SK-N-SH (cell line): ENCODE results near the gene F2R. TPM values are rescaled to one million over a fixed set of nuclear protein-coding genes. Genes with fewer than 3 reads are reported as not detected.
A peak's percentile ranks its signal among the peaks of the same experiment; 100 is the strongest.

Source experiments
- CTCF ChIA-PET: fragments of 300-600, 350-600 bp; formaldehyde crosslinking; extraction: SDS; loops from one replicate; lab custom pipeline; 2021; lab: Yijun Ruan, JAX
- POLR2A ChIA-PET: fragments of 350-600 bp; sonication (Branson Sonifier 250); formaldehyde crosslinking; extraction: SDS; loops from one replicate; lab custom pipeline; 2020; ENCODE audit warnings: antibody characterized with exemption, inconsistent platforms; lab: Yijun Ruan, JAX
- DNase-seq: peaks from one replicate; pipeline ENCODE4 v3.0.0; 2012
- H2AFZ ChIP-seq: fragments of 200-600 bp; sonication (generic); 2 replicates; pipeline ENCODE4 v1.8.1; 2016; ENCODE audit warnings: antibody characterized with exemption, mild to moderate bottlenecking, low read depth
- H3F3A ChIP-seq: fragments of 200-600 bp; sonication (generic); replicated peaks from 2 replicates; pipeline ENCODE3; 2016; ENCODE audit warnings: antibody characterized with exemption, mild to moderate bottlenecking; ENCODE audit not compliant: insufficient read depth
- H3K27ac ChIP-seq, 2 experiments: fragments of 200-500 bp in 1 of 2; fragments of 200-600 bp in 1 of 2; sonication (Bioruptor generic) in 1 of 2; sonication (generic), shearing (Covaris generic) in 1 of 2; 2 replicates each; pipeline versions ENCODE4 v1.5.1 to v1.6.1; 2014 to 2016; ENCODE audit warnings: low read depth in 2 of 2, inconsistent platforms in 1 of 2, low read length in 1 of 2, mild to moderate bottlenecking in 1 of 2, mixed read lengths in 1 of 2
- H3K27me3 ChIP-seq: fragments of 200-600 bp; sonication (generic), shearing (Covaris generic); 2 replicates; pipeline ENCODE4 v1.6.1; 2016; ENCODE audit warnings: mixed run types; ENCODE audit not compliant: insufficient read depth
- H3K36me3 ChIP-seq, 2 experiments: fragments of 200-500 bp in 1 of 2; fragments of 200-600 bp in 1 of 2; sonication (Bioruptor generic) in 1 of 2; sonication (generic) in 1 of 2; replicated peaks in 1 of 2; 2 replicates each; pipeline versions ENCODE3 to v1.5.1; 2014 to 2016; ENCODE audit warnings: low read length in 1 of 2, mild to moderate bottlenecking in 1 of 2; ENCODE audit not compliant: insufficient read depth in 2 of 2, control insufficient read depth in 1 of 2
- H3K4me1 ChIP-seq, 2 experiments: fragments of 200-500 bp in 1 of 2; fragments of 200-600 bp in 1 of 2; sonication (Bioruptor generic) in 1 of 2; sonication (generic), shearing (Covaris generic) in 1 of 2; 2 replicates each; pipeline versions ENCODE4 v1.5.1 to v1.6.1; 2014 to 2016; ENCODE audit warnings: low read depth in 1 of 2, low read length in 1 of 2, mixed run types in 1 of 2; ENCODE audit not compliant: insufficient read depth in 2 of 2, control insufficient read depth in 1 of 2
- H3K4me2 ChIP-seq: fragments of 200-600 bp; sonication (generic), shearing (Covaris generic); 2 replicates; pipeline ENCODE4 v1.6.1; 2017; ENCODE audit warnings: mixed run types
- H3K4me3 ChIP-seq, 2 experiments: fragments of 200-500 bp in 1 of 2; fragments of 200-600 bp in 1 of 2; sonication (Bioruptor generic) in 1 of 2; sonication (generic), shearing (Covaris generic) in 1 of 2; 2 replicates each; pipeline versions ENCODE4 v1.5.1 to v1.8.1; 2014 to 2016; ENCODE audit warnings: low read depth in 2 of 2, inconsistent platforms in 1 of 2, low read length in 1 of 2, mild to moderate bottlenecking in 1 of 2, mixed read lengths in 1 of 2, moderate library complexity in 1 of 2
- H3K79me2 ChIP-seq: fragments of 200-600 bp; sonication (generic); 2 replicates; pipeline ENCODE4 v1.8.1; 2017; ENCODE audit warnings: mild to moderate bottlenecking; ENCODE audit not compliant: insufficient read depth
- H3K9ac ChIP-seq: fragments of 200-600 bp; sonication (generic); 2 replicates; pipeline ENCODE4 v1.6.1; 2017; ENCODE audit warnings: mixed run types
- H3K9me2 ChIP-seq: fragments of 200-600 bp; sonication (generic); 2 replicates; pipeline ENCODE4 v1.6.1; 2017; ENCODE audit warnings: mixed run types
- H3K9me3 ChIP-seq: fragments of 200-600 bp; sonication (generic); 2 replicates; pipeline ENCODE4 v1.6.1; 2017; ENCODE audit warnings: mixed run types, mild to moderate bottlenecking, moderate library complexity
- H4K20me1 ChIP-seq: fragments of 200-600 bp; sonication (generic); 2 replicates; pipeline ENCODE4 v1.6.1; 2017; ENCODE audit warnings: mild to moderate bottlenecking, mixed run types; ENCODE audit not compliant: insufficient read depth
- CHD2 ChIP-seq: fragments of 150-350 bp; IDR thresholded peaks from 2 replicates; pipeline ENCODE4 v1.6.1; 2018; ENCODE audit warnings: low read length; ENCODE audit not compliant: partially characterized antibody
- CTCF ChIP-seq: fragments of 200-600 bp; sonication (generic); IDR thresholded peaks from 2 replicates; pipeline ENCODE4 v1.6.1; 2017; ENCODE audit warnings: antibody characterized with exemption, mild to moderate bottlenecking, moderate library complexity
- ELF1 ChIP-seq: IDR thresholded peaks from 2 replicates; pipeline ENCODE4 v1.4.0; 2012
- EP300 ChIP-seq, 2 experiments: IDR thresholded peaks; 2 replicates each; pipeline versions ENCODE4 v1.4.0 to v1.6.1; 2012; ENCODE audit warnings: borderline replicate concordance in 1 of 2, low read depth in 1 of 2, low read length in 1 of 2
- EZH2phosphoT487 ChIP-seq: fragments of 200-600 bp; sonication (generic); IDR thresholded peaks from 2 replicates; pipeline ENCODE4 v1.6.1; 2017; ENCODE audit warnings: low read depth, mixed run types, mild to moderate bottlenecking, antibody characterized with exemption, moderate library complexity, borderline replicate concordance
- FOSL2 ChIP-seq: IDR thresholded peaks from 2 replicates; pipeline ENCODE4 v1.4.0; 2012; ENCODE audit warnings: low read depth, mild to moderate bottlenecking, moderate library complexity, borderline replicate concordance
- FOXJ3 ChIP-seq: sonication (generic); formaldehyde crosslinking; IDR thresholded peaks from 2 replicates; pipeline ENCODE4 v1.5.1; 2020; ENCODE audit warnings: mild to moderate bottlenecking, missing genetic modification reagents
- FOXM1 ChIP-seq: IDR thresholded peaks from 2 replicates; pipeline ENCODE4 v1.4.0; 2012; ENCODE audit warnings: low read depth, mild to moderate bottlenecking
- GABPA ChIP-seq: IDR thresholded peaks from 2 replicates; pipeline ENCODE4 v1.4.0; 2012; ENCODE audit warnings: low read depth, mild to moderate bottlenecking
- GATA2 ChIP-seq: sonication (generic); formaldehyde crosslinking; IDR thresholded peaks from 2 replicates; pipeline ENCODE4 v1.5.0; 2020; ENCODE audit warnings: mild to moderate bottlenecking, missing genetic modification reagents
- JUND ChIP-seq: IDR thresholded peaks from 2 replicates; pipeline ENCODE4 v1.4.0; 2012
- MAX ChIP-seq: IDR thresholded peaks from 2 replicates; pipeline ENCODE4 v1.4.0; 2012; ENCODE audit warnings: low read depth
- MEF2A ChIP-seq: IDR thresholded peaks from 2 replicates; pipeline ENCODE4 v1.4.0; 2012; ENCODE audit warnings: low read depth, borderline replicate concordance
- MXI1 ChIP-seq: IDR thresholded peaks from 2 replicates; pipeline ENCODE4 v1.6.1; 2012; ENCODE audit warnings: mild to moderate bottlenecking, low read depth, low read length, improper control_type of control experiment
- RAD21 ChIP-seq: IDR thresholded peaks from 2 replicates; pipeline ENCODE4 v1.6.1; 2012; ENCODE audit warnings: mild to moderate bottlenecking, low read length
- RCOR1 ChIP-seq: fragments of 150-350 bp; IDR thresholded peaks from 2 replicates; pipeline ENCODE4 v1.6.1; 2017; ENCODE audit warnings: antibody characterized with exemption, low read length
- REST ChIP-seq: IDR thresholded peaks from 2 replicates; pipeline ENCODE4 v1.6.1; 2012; ENCODE audit warnings: mild to moderate bottlenecking, low read depth, low read length, moderate library complexity
- RFX5 ChIP-seq: IDR thresholded peaks from 2 replicates; pipeline ENCODE4 v1.6.1; 2012; ENCODE audit warnings: mild to moderate bottlenecking, improper control_type of control experiment, low read length
- RXRA ChIP-seq: IDR thresholded peaks from 2 replicates; pipeline ENCODE4 v1.4.0; 2012; ENCODE audit warnings: low read depth, mild to moderate bottlenecking, borderline replicate concordance
- SIN3A ChIP-seq: IDR thresholded peaks from 2 replicates; pipeline ENCODE4 v1.6.1; 2012; ENCODE audit warnings: low read depth, mild to moderate bottlenecking, low read length, moderate library complexity, borderline replicate concordance
- SMC3 ChIP-seq: IDR thresholded peaks from 2 replicates; pipeline ENCODE4 v1.6.1; 2012; ENCODE audit warnings: low read depth, low read length, improper control_type of control experiment
- TAF1 ChIP-seq: IDR thresholded peaks from 2 replicates; pipeline ENCODE4 v1.6.1; 2012; ENCODE audit warnings: low read depth, mild to moderate bottlenecking, low read length, moderate library complexity, borderline replicate concordance
- TCF12 ChIP-seq: IDR thresholded peaks from 2 replicates; pipeline ENCODE4 v1.4.0; 2012
- TEAD4 ChIP-seq: IDR thresholded peaks from 2 replicates; pipeline ENCODE4 v1.4.0; 2012; ENCODE audit warnings: mild to moderate bottlenecking, borderline replicate concordance; ENCODE audit not compliant: insufficient read depth
- USF1 ChIP-seq: IDR thresholded peaks from 2 replicates; pipeline ENCODE4 v1.4.0; 2012; ENCODE audit warnings: low read depth, borderline replicate concordance
- USF2 ChIP-seq: fragments of 150-350 bp; IDR thresholded peaks from 2 replicates; pipeline ENCODE4 v1.6.1; 2017; ENCODE audit warnings: antibody characterized with exemption, low read length, low read depth, borderline replicate concordance
- YY1 ChIP-seq: IDR thresholded peaks from 2 replicates; pipeline ENCODE4 v1.4.0; 2012; ENCODE audit warnings: low read depth, mild to moderate bottlenecking
- WGBS: methylation state at CpG from one replicate; pipeline ENCODE4 v1.1.6; 2017; ENCODE audit warnings: low lambda C conversion rate; 5-methylcytosine and 5-hydroxymethylcytosine counted together
- polyA plus RNA-seq, 3 experiments: library from polyadenylated mRNA; depleted of rRNA; stranded (reverse); fragments of >200 nt; gene quantifications; 2 replicates each; pipeline ENCODE4 v1.2.3, GENCODE V29; 2012

The F2R gene
- polyA plus RNA-seq (2012; rRNA removed), result 212 and 301 TPM in 2 replicates
- polyA plus RNA-seq (2012; cell fraction: cytosol; rRNA removed), result 237 and 260 TPM in 2 replicates
- 68.3 and 126 TPM in 2 replicates for polyA plus RNA-seq (2012; cell fraction: nucleus; rRNA removed)

GRCh38 chr5:76715736-76716455 lies at the start of gene F2R:
Gene F2R, plus strand, starts transcription at chr5:76716126. Its CDS starts 182 bp downstream, at chr5:76716308.
- Histone ChIP-seq H3K4me1 (peaks cover 16 to 28% of the 10 kb centered on the region in 2 experiments; a peak in 3 of 4 replicates), H3K27me3 (no peaks in the 10 kb centered on the region), H3K27ac (peak within 1 kb of the TSS; percentile 77 to 82), H3K79me2 (peaks cover 47% of the 10 kb centered on the region), H3K36me3 (peaks cover 0 to 4% of the 10 kb centered on the region in 2 experiments), H4K20me1 (peaks cover 17% of the 10 kb centered on the region), H3K9me2 (no peaks in the 10 kb centered on the region), H3K4me3 (peak within 1 kb of the TSS; percentile 83 to 86), H3K9me3 (no peaks in the 10 kb centered on the region), H2AFZ (peak within 1 kb of the TSS; percentile 78), H3F3A (peaks cover 11% of the 10 kb centered on the region), H3K4me2 (peak within 1 kb of the TSS; percentile 88), H3K9ac (peak within 1 kb of the TSS; percentile 93)
- ChIA-PET POLR2A (no interaction called here), CTCF (interaction anchor here (0.9 to 1.9 kb wide), 12 partner anchors 9 to 117 kb away, joined by 3 to 8 read pairs (median 4); no protein-coding TSS in a partner anchor)
- peak; percentile 94 for DNase-seq
- 1% methylated on average over 19 of the region's 82 CpGs for WGBS
- TF ChIP-seq CHD2 (no peak), RAD21 (peak; percentile 34; the same call in 1 of the 2 replicates), JUND (peak; percentile 29; the same call in 1 of the 2 replicates), RFX5 (no peak), REST (no peak), TCF12 (peak; percentile 46; the same call in 1 of the 2 replicates), USF2 (no peak), SMC3 (peak; percentile 44; the same call in 1 of the 2 replicates), FOXM1 (no peak), FOSL2 (peak; percentile 69), CTCF (peak; percentile 47), RCOR1 (no peak), FOXJ3 (CRISPR knock-in tag) (no peak), EZH2phosphoT487 (no peak), YY1 (no peak), RXRA (no peak), TEAD4 (peak; percentile 45; the same call in 1 of the 2 replicates), MAX (peak; percentile 86), ELF1 (no peak), GABPA (no peak), TAF1 (peak; percentile 63), MXI1 (no peak), MEF2A (no peak), USF1 (no peak), SIN3A (no peak), GATA2 (no peak), EP300 (IDR thresholded peaks at IDR 0.05; ENCODE audit: borderline replicate concordance in 1 of 2, low read depth in 1 of 2, low read length in 1 of 2) (peak in 1 of 2 experiments; percentile 48; a peak in 1 of 4 replicates)
